Testis (tissue), 3 donors: Measurements from ENCODE around the gene GCNT4. TPM values are rescaled to one million over a fixed set of nuclear protein-coding genes. Genes with fewer than 3 reads are reported as not detected.

Source experiments
- DNase-seq: peaks from one replicate; pipeline ENCODE4 v3.0.0-alpha.2; 2019
- H3K27ac ChIP-seq, 2 donors: fragments of 200-600 bp; sonication (generic); one replicate each; pipeline ENCODE4 v1.5.1; 2019
- H3K27me3 ChIP-seq: fragments of 200-600 bp; sonication (generic); one replicate; pipeline ENCODE4 v1.5.1; 2019
- H3K36me3 ChIP-seq: fragments of 200-600 bp; sonication (generic); one replicate; pipeline ENCODE4 v1.5.1; 2017; ENCODE audit warnings: low read depth; ENCODE audit errors: missing control alignments
- H3K4me1 ChIP-seq: fragments of 200-600 bp; sonication (generic); one replicate; pipeline ENCODE4 v1.5.1; 2019
- H3K4me3 ChIP-seq, 2 donors: fragments of 200-600 bp; sonication (generic); one replicate each; pipeline ENCODE4 v1.5.1; 2017 to 2019
- H3K9me3 ChIP-seq: fragments of 200-600 bp; sonication (generic); one replicate; pipeline ENCODE4 v1.5.1; 2017
- CTCF ChIP-seq, 3 experiments: fragments of 450-650 bp in 2 of 3; fragments of 200-600 bp in 1 of 3; sonication (generic) in 1 of 3; IDR thresholded peaks; one replicate each; pipeline ENCODE4 v1.5.1; 2016 to 2019; ENCODE audit warnings: antibody characterized with exemption in 3 of 3, mild to moderate bottlenecking in 2 of 3, moderate library complexity in 1 of 3
- POLR2A ChIP-seq: fragments of 450-650 bp; IDR thresholded peaks from one replicate; pipeline ENCODE4 v1.6.1; 2017; ENCODE audit warnings: antibody characterized with exemption, mild to moderate bottlenecking, moderate library complexity
- WGBS, 2 donors: methylation state at CpG; one replicate each; pipeline ENCODE4 v1.1.5; 2018; 5-methylcytosine and 5-hydroxymethylcytosine counted together
- intact Hi-C: fragments of 100-400 bp; cut with DNase I; formaldehyde crosslinking; loops from one replicate; pipeline ENCODE4 v1.15.1; 2023; ENCODE audit warnings: low total_unique reads
- polyA plus RNA-seq: library from polyadenylated mRNA; stranded (reverse); fragments of 350-450 nt; fragmentation: Illumina TruSeq; extraction: RNeasy Lipid Tissue Mini Kit (QIAGEN cat#74804); gene quantifications from one replicate; pipeline ENCODE4 v1.2.3, GENCODE V29; 2014; ENCODE audit warnings: low read depth, low replicate concordance; ENCODE audit not compliant: insufficient read depth
- small RNA-seq, 2 donors: library from RNA; depleted of rRNA; stranded (forward); fragments of <200 nt; gene quantifications; one replicate each; pipeline ENCODE3, GENCODE V24; 2016
- total RNA-seq, 2 donors: library from RNA; depleted of rRNA; stranded (reverse); fragments of >200 nt; gene quantifications; one replicate each; pipeline ENCODE4 v1.2.3, GENCODE V29; 2016

Gene GCNT4
- total and polyA plus RNA-seq, 3 donors from 2014 or later, result 1.8 to 2.8 (median 2.7) TPM

- H3K27me3 ChIP-seq, result no peaks in the 10 kb centered on the region
- WGBS, 2 donors, result 86 to 94% methylated on average over 1 of the region's 1 CpG
- no peak for TF ChIP-seq POLR2A
- TF ChIP-seq CTCF (IDR thresholded peaks at IDR 0.05), result no peak
- intact Hi-C loops, result no loop called here
- H3K4me3 ChIP-seq, result no peak overlapping the region
- DNase-seq, result no peak
- H3K36me3 ChIP-seq, result no peaks in the 10 kb centered on the region
- no peaks in the 10 kb centered on the region for H3K9me3 ChIP-seq
- H3K4me1 ChIP-seq, result no peaks in the 10 kb centered on the region
- no peak overlapping the region for H3K27ac ChIP-seq
These were observed 46.8 kb downstream of the GCNT4 start for GRCh38 chr5:75005561-75005960.

Small RNA genes lying within 50 kb of the gene (small RNA-seq; reads per million reads assigned to genes)
- 0 reads per million in 2 donors for gene AC093259.1

Other genes with a start within 250 kb of the GCNT4 start
- 10 to 100 TPM; 58.6 to 69.2 TPM for gene FAM169A, start 186.2 kb downstream of the GCNT4 start, total RNA-seq
- 25.1 TPM for gene FAM169A, start 186.2 kb downstream of the GCNT4 start, polyA plus RNA-seq
- 10 to 100 TPM; 10.3 to 16.9 TPM for gene ANKRD31, start 184.3 kb upstream of the GCNT4 start, total RNA-seq
- gene ANKRD31, start 184.3 kb upstream of the GCNT4 start, polyA plus RNA-seq, result 3.7 TPM